Measurements from ENCODE around the gene SLC6A3.

Gene SLC6A3

DNA sequence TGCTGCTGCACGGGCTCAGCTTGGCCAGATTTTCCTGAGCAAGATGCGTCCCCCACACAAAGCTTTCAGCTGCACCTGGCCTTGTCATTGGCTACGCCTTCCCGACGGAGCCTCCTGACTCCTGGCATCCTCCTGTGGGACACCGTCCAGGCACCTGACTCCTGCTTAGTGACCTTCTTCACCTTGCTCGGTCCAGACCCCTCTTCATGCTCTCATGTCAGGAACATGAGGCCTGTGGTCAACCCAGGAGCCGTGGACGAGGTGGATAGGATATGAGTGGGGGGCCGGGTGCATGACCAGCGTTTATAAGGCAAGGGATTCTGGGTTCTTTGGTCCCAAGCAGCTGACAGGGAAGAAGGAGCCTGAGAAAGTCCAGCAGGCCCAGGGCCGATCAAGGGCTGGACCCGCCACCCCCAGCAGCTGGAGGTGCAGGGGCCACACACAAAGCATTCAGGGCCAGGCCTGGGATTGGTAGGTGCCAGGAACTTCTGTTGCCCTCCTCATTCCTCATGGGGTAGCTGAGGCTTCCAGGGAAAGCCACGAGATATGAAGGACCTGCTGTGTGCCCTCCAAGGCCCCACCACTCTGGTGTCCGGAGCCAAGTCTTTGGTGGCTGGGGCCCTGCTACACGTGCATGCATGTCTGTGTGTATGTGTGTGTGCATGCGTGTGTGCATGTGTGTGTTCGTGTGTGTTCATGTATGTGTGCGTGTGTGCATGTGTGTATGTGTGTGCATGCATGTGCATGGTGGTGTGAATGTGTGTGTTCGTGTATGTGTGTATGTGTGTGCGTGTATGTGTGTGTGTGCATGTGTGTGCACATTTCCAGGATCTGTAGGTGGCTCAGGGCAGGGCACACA, 34.9 kb downstream of the SLC6A3 start:
- Histone ChIP-seq H3K9ac (ENCODE audit: low read length) (no peak overlapping the region), H4K8ac (ENCODE audit: low read depth, low read length) (no peak overlapping the region), H2BK15ac (replicated peaks; ENCODE audit: low read depth) (no peak overlapping the region), H2BK120ac (ENCODE audit: low read depth, low read length) (no peak overlapping the region), H3K4me3 (ENCODE audit: low read length) (no peak overlapping the region), H3K4ac (ENCODE audit: low read depth, low read length) (no peak overlapping the region), H3K23ac (ENCODE audit: low read length) (no peak overlapping the region), H3K4me1 (ENCODE audit: control insufficient read depth, low read depth, low read length) (no peaks in the 10 kb centered on the region), H3K36me3 (ENCODE audit: control insufficient read depth, insufficient read depth, low read length) (no peaks in the 10 kb centered on the region), H3K79me1 (ENCODE audit: low read length) (no peaks in the 10 kb centered on the region), H2BK5ac (ENCODE audit: low read length) (no peak overlapping the region), H3K56ac (ENCODE audit: low read length) (no peak overlapping the region), H3K27ac (ENCODE audit: low read depth, low read length) (no peak overlapping the region), H3K27me3 (ENCODE audit: insufficient read depth, low read length, poor library complexity) (no peaks in the 10 kb centered on the region), H3K4me2 (ENCODE audit: low read length) (no peak overlapping the region), H3K18ac (ENCODE audit: low read length) (no peak overlapping the region), H3K79me2 (ENCODE audit: control insufficient read depth, insufficient read depth, low read length) (no peaks in the 10 kb centered on the region), H2AK5ac (ENCODE audit: low read length) (no peak overlapping the region), H4K5ac (ENCODE audit: low read length) (no peak overlapping the region)
- DNase-seq, result no peak
- WGBS (ENCODE audit: extremely low coverage, insufficient coverage, low lambda C conversion rate), result no CpG with 5 or more reads among the region's 21 CpGs

DNA sequence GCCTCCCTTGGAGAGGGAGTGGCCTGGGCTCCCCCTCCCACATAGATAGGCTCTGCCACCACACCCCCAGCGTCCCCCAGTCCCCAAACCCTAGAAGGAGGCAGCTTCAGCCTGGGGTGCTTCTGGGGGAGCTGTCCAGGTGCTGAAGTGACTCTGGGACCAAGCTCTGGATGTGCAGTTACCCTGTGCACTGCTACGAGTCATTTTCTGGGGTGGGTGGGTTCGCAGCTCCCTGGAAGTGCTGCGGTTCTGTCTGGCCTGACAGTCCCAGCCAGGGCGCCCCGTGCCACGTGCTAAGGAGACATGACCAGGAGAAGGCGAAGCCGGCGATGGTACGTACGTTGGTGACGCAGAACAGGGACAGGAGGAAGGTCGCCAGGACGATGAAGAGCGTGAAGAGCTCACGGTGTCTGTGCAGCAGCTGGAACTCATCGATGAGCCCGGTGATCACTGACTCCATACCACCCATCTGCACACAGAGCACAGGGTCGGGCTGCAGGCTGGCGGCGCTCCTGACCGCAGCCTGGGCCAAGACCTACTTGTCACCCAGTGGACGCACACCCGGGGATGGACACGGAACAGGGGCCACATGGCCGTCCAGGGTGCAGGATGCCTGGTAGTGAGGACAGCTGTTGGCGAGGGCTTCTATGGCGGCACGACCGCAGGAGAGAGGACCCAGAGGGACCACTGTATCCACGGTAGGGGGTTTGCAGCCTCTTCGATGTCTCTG, 35.7 kb downstream of the SLC6A3 start:
- H3K4ac ChIP-seq (ENCODE audit: low read depth, low read length), result no peak overlapping the region
- no peak overlapping the region for H2BK120ac ChIP-seq (ENCODE audit: low read depth, low read length)
- no peak overlapping the region for H3K18ac ChIP-seq (ENCODE audit: low read length)
- H3K79me1 ChIP-seq (ENCODE audit: low read length), result no peaks in the 10 kb centered on the region
- H3K36me3 ChIP-seq (ENCODE audit: control insufficient read depth, insufficient read depth, low read length), result no peaks in the 10 kb centered on the region
- no peak overlapping the region for H2AK5ac ChIP-seq (ENCODE audit: low read length)
- no peak overlapping the region for H4K8ac ChIP-seq (ENCODE audit: low read depth, low read length)
- H3K23ac ChIP-seq (ENCODE audit: low read length), result no peak overlapping the region
- H3K27ac ChIP-seq (ENCODE audit: low read depth, low read length), result no peak overlapping the region
- H4K5ac ChIP-seq (ENCODE audit: low read length), result no peak overlapping the region
- no CpG with 5 or more reads among the region's 33 CpGs for WGBS (ENCODE audit: extremely low coverage, insufficient coverage, low lambda C conversion rate)
- peak; percentile 63 for DNase-seq
- H2BK15ac ChIP-seq (replicated peaks; ENCODE audit: low read depth), result no peak overlapping the region
- H3K56ac ChIP-seq (ENCODE audit: low read length), result no peak overlapping the region
- H3K4me3 ChIP-seq (ENCODE audit: low read length), result no peak overlapping the region
- no peak overlapping the region for H3K4me2 ChIP-seq (ENCODE audit: low read length)
- H3K4me1 ChIP-seq (ENCODE audit: control insufficient read depth, low read depth, low read length), result no peaks in the 10 kb centered on the region
- no peaks in the 10 kb centered on the region for H3K27me3 ChIP-seq (ENCODE audit: insufficient read depth, low read length, poor library complexity)
- H2BK5ac ChIP-seq (ENCODE audit: low read length), result no peak overlapping the region
- no peak overlapping the region for H3K9ac ChIP-seq (ENCODE audit: low read length)
- no peaks in the 10 kb centered on the region for H3K79me2 ChIP-seq (ENCODE audit: control insufficient read depth, insufficient read depth, low read length)

DNA sequence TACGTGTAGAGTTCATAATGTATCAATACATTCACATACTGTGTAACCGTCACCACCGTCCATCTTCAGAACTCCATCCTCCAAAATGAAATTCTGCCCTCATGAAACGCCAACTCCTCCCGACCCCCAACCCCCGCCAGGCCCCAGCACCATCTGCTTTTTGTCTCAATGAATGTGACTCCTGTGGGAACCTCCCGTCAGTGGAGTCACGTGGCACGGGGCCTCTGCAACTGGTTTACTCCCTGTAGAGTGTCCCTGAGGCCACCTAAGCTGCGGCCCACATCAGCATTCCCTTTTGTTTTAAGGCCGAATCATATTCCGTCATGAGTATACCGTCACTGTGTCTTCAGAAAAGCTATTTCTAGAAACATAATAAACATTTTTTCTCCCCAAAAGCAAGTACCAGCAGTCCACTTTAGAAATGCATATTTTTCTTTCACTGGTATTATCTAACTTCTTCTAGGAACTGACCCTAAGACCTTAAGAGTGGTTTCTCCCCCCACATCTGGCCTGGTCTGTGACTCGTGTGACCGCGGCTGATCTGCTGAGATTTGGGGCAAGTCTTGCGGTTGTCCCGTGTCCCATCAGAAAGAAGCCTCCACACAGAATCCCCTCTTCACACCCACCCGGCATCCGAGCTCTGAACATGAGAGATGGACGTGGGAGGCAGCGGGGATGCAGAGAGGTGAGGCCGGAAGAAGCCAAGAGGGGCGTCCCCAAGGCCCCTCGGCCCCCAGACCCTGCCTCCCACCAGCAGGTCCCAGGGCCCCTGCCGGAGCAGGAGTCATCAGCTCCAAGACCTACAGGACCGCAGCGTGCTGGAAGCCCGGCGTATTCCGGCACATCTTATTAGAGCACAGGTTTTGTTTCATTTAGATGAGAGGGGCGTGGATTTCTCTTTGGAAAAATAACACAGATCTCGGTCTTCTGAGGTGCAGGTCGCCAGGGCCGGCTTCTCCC, 38.3 kb downstream of the SLC6A3 start:
- H3K18ac ChIP-seq (ENCODE audit: low read length), result no peak overlapping the region
- no CpG with 5 or more reads among the region's 35 CpGs for WGBS (ENCODE audit: extremely low coverage, insufficient coverage, low lambda C conversion rate)
- H3K4me3 ChIP-seq (ENCODE audit: low read length), result no peak overlapping the region
- H2BK5ac ChIP-seq (ENCODE audit: low read length), result no peak overlapping the region
- H3K56ac ChIP-seq (ENCODE audit: low read length), result no peak overlapping the region
- H3K79me1 ChIP-seq (ENCODE audit: low read length), result no peaks in the 10 kb centered on the region
- H3K27ac ChIP-seq (ENCODE audit: low read depth, low read length), result no peak overlapping the region
- H4K8ac ChIP-seq (ENCODE audit: low read depth, low read length), result no peak overlapping the region
- H4K5ac ChIP-seq (ENCODE audit: low read length), result no peak overlapping the region
- H3K9ac ChIP-seq (ENCODE audit: low read length), result no peak overlapping the region
- no peaks in the 10 kb centered on the region for H3K27me3 ChIP-seq (ENCODE audit: insufficient read depth, low read length, poor library complexity)
- no peaks in the 10 kb centered on the region for H3K79me2 ChIP-seq (ENCODE audit: control insufficient read depth, insufficient read depth, low read length)
- no peak overlapping the region for H2BK120ac ChIP-seq (ENCODE audit: low read depth, low read length)
- no peak overlapping the region for H2BK15ac ChIP-seq (replicated peaks; ENCODE audit: low read depth)
- H3K4me2 ChIP-seq (ENCODE audit: low read length), result no peak overlapping the region
- no peak overlapping the region for H3K4ac ChIP-seq (ENCODE audit: low read depth, low read length)
- H3K23ac ChIP-seq (ENCODE audit: low read length), result no peak overlapping the region
- no peaks in the 10 kb centered on the region for H3K36me3 ChIP-seq (ENCODE audit: control insufficient read depth, insufficient read depth, low read length)
- no peak for DNase-seq
- no peaks in the 10 kb centered on the region for H3K4me1 ChIP-seq (ENCODE audit: control insufficient read depth, low read depth, low read length)
- no peak overlapping the region for H2AK5ac ChIP-seq (ENCODE audit: low read length)

DNA sequence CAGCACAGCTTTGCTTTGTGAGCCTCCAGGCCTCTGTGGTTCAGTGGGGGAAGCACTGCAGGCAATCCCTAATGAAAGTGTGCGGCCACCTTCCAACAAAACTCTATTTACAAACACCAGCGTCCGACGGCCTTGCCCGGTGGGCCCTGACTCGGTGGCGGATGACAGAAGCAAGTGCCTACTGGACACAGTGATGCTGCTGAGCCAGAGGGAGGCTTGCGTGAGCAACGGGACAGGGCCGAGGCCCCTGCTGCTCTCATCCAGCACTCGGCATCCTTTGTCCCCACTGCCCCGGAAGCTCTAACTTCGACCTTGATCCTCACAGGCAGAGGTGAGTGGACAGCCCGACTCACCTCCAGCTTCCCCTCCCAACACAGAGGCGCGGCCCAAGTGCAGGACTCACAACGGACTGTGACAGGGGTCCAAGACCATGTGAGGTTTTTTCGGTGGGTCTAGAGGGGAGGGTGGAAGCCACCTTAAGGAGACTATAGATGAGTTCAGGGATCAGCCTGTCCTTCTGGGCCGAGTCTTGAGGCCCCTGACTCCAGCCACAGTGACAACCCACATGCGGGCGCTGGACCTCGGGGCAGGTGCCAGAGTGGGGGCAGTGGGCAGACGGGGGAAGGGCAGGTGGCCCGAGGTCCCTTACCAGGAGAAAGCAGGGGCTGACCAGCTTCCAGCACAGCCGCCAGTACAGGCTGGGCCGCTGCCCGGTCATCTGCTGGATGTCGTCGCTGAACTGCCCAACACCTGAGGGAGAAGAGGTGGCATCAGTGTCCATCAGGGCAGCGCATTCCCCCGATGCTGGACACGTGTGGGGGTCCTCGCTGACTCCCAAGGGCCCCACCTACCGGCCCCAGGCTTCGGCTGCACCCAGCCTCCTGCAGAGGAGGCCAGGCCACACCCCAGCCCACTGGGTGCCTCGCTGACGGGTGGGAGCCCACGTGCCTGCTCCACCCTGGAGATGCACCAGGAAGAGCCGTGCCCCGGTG, 39.4 kb downstream of the SLC6A3 start:
- H3K56ac ChIP-seq (ENCODE audit: low read length), result no peak overlapping the region
- H2BK5ac ChIP-seq (ENCODE audit: low read length), result no peak overlapping the region
- H3K79me1 ChIP-seq (ENCODE audit: low read length), result no peaks in the 10 kb centered on the region
- no peak overlapping the region for H2BK120ac ChIP-seq (ENCODE audit: low read depth, low read length)
- no peaks in the 10 kb centered on the region for H3K79me2 ChIP-seq (ENCODE audit: control insufficient read depth, insufficient read depth, low read length)
- no CpG with 5 or more reads among the region's 40 CpGs for WGBS (ENCODE audit: extremely low coverage, insufficient coverage, low lambda C conversion rate)
- H3K4ac ChIP-seq (ENCODE audit: low read depth, low read length), result no peak overlapping the region
- no peak for DNase-seq
- no peaks in the 10 kb centered on the region for H3K36me3 ChIP-seq (ENCODE audit: control insufficient read depth, insufficient read depth, low read length)
- H4K5ac ChIP-seq (ENCODE audit: low read length), result no peak overlapping the region
- H3K18ac ChIP-seq (ENCODE audit: low read length), result no peak overlapping the region
- no peak overlapping the region for H4K8ac ChIP-seq (ENCODE audit: low read depth, low read length)
- no peak overlapping the region for H2BK15ac ChIP-seq (replicated peaks; ENCODE audit: low read depth)
- H3K27me3 ChIP-seq (ENCODE audit: insufficient read depth, low read length, poor library complexity), result no peaks in the 10 kb centered on the region
- no peak overlapping the region for H2AK5ac ChIP-seq (ENCODE audit: low read length)
- H3K27ac ChIP-seq (ENCODE audit: low read depth, low read length), result no peak overlapping the region
- H3K4me2 ChIP-seq (ENCODE audit: low read length), result no peak overlapping the region
- H3K9ac ChIP-seq (ENCODE audit: low read length), result no peak overlapping the region
- H3K4me3 ChIP-seq (ENCODE audit: low read length), result no peak overlapping the region
- H3K23ac ChIP-seq (ENCODE audit: low read length), result peak overlapping the region; percentile 66
- H3K4me1 ChIP-seq (ENCODE audit: control insufficient read depth, low read depth, low read length), result no peaks in the 10 kb centered on the region

DNA sequence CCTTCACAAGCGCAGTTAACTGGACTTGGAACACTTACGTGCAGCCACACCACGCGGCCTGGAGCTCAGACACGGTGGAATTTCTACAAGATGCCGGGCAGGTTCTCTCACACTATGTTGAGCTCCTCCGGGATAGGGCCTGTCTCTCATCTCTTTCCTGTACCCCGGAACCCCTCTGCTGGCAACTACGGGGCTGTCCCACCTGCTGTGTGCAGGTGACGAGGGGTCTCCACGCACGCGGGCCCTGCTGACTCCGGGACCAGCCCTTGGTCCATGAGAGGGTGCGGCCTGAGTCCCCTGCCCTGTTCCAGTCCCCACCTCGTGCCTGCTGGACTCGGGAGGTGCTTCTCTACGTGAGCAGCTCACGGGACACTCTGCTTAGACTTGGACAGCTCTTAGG, 40.1 kb downstream of the SLC6A3 start:
- no peak for DNase-seq
- no CpG with 5 or more reads among the region's 19 CpGs for WGBS (ENCODE audit: extremely low coverage, insufficient coverage, low lambda C conversion rate)
- H3K56ac ChIP-seq (ENCODE audit: low read length), result no peak overlapping the region
- no peaks in the 10 kb centered on the region for H3K4me1 ChIP-seq (ENCODE audit: control insufficient read depth, low read depth, low read length)
- H3K27ac ChIP-seq (ENCODE audit: low read depth, low read length), result no peak overlapping the region
- H3K18ac ChIP-seq (ENCODE audit: low read length), result no peak overlapping the region
- H3K4ac ChIP-seq (ENCODE audit: low read depth, low read length), result no peak overlapping the region
- no peak overlapping the region for H2AK5ac ChIP-seq (ENCODE audit: low read length)
- H2BK120ac ChIP-seq (ENCODE audit: low read depth, low read length), result no peak overlapping the region
- H3K79me2 ChIP-seq (ENCODE audit: control insufficient read depth, insufficient read depth, low read length), result no peaks in the 10 kb centered on the region
- no peak overlapping the region for H4K8ac ChIP-seq (ENCODE audit: low read depth, low read length)
- no peak overlapping the region for H2BK5ac ChIP-seq (ENCODE audit: low read length)
- H3K4me3 ChIP-seq (ENCODE audit: low read length), result no peak overlapping the region
- no peak overlapping the region for H3K4me2 ChIP-seq (ENCODE audit: low read length)
- no peaks in the 10 kb centered on the region for H3K79me1 ChIP-seq (ENCODE audit: low read length)
- no peak overlapping the region for H4K5ac ChIP-seq (ENCODE audit: low read length)
- no peak overlapping the region for H2BK15ac ChIP-seq (replicated peaks; ENCODE audit: low read depth)
- H3K9ac ChIP-seq (ENCODE audit: low read length), result no peak overlapping the region
- no peaks in the 10 kb centered on the region for H3K36me3 ChIP-seq (ENCODE audit: control insufficient read depth, insufficient read depth, low read length)
- H3K27me3 ChIP-seq (ENCODE audit: insufficient read depth, low read length, poor library complexity), result no peaks in the 10 kb centered on the region
- H3K23ac ChIP-seq (ENCODE audit: low read length), result peak overlapping the region; percentile 66

Data from mesendoderm (in vitro differentiated cells).